Activated T-helper 1 cell treated with Interleukin-2 at 50 U/mL for 16 hours (primary cell): ENCODE measurements around the gene SEPTIN11.
A peak's percentile ranks its signal among the peaks of the same experiment; 100 is the strongest.

Source experiments
- DNase-seq: peaks from one replicate; pipeline ENCODE4 v3.0.0-alpha.2; 2020; ENCODE audit warnings: low read depth

Gene SEPTIN11

GRCh38 chr4:76949276-76950051 is at the start of gene SEPTIN11:
TSS of gene SEPTIN11 (plus strand) at chr4:76949752. CDS start at chr4:76949904, 152 bp downstream.
- DNase-seq, result peak; percentile 74

- DNase-seq, result no peak
Measured at GRCh38 chr4:76902233-76902890, 47.2 kb upstream of the SEPTIN11 start.

- DNase-seq, result no peak
Measured at GRCh38 chr4:76904646-76905190, 44.8 kb upstream of the SEPTIN11 start.

GRCh38 chr4:76905521-76905920 is 44.0 kb upstream of the SEPTIN11 start:
- no peak for DNase-seq

GRCh38 chr4:76909711-76910110 is 39.8 kb upstream of the SEPTIN11 start:
- DNase-seq, result no peak

- DNase-seq, result no peak
Measured at GRCh38 chr4:76920715-76921114, 28.8 kb upstream of the SEPTIN11 start.

GRCh38 chr4:76923619-76924357 is 25.8 kb upstream of the SEPTIN11 start:
- no peak for DNase-seq

- DNase-seq, result no peak
Measured at GRCh38 chr4:76926841-76927240, 22.7 kb upstream of the SEPTIN11 start.

GRCh38 chr4:76930685-76931084 is 18.9 kb upstream of the SEPTIN11 start:
- no peak for DNase-seq

GRCh38 chr4:76931087-76931486 is 18.5 kb upstream of the SEPTIN11 start:
- DNase-seq, result no peak

GRCh38 chr4:76931576-76932276 is 17.8 kb upstream of the SEPTIN11 start:
- DNase-seq, result no peak

- DNase-seq, result no peak
Measured at GRCh38 chr4:76939184-76939583, 10.4 kb upstream of the SEPTIN11 start.

- DNase-seq, result no peak
Measured at GRCh38 chr4:76943129-76943620, 6.4 kb upstream of the SEPTIN11 start.

- DNase-seq, result no peak
Measured at GRCh38 chr4:76943790-76944189, 5.8 kb upstream of the SEPTIN11 start.

- DNase-seq, result no peak
Measured at GRCh38 chr4:76947369-76947768, 2.2 kb upstream of the SEPTIN11 start.

- DNase-seq, result peak; percentile 46
Measured at GRCh38 chr4:76948443-76949275, 893 bp upstream of the SEPTIN11 start.

GRCh38 chr4:76950052-76950955 is 752 bp downstream of the SEPTIN11 start:
- peak; percentile 31 for DNase-seq

- DNase-seq, result no peak
Measured at GRCh38 chr4:76950956-76951671, 1.6 kb downstream of the SEPTIN11 start.

- no peak for DNase-seq
Measured at GRCh38 chr4:76951672-76952010, 2.1 kb downstream of the SEPTIN11 start.
